GDM1 (cell line): ENCODE results near the gene KCNF1.

Experiments used
- DNase-seq: peaks from one replicate; lab custom pipeline; 2025; lab: John Stamatoyannopoulos, UW

Gene KCNF1

GRCh38 chr2:10911291-10912075 lies at the start of gene KCNF1:
Gene KCNF1 (plus strand): TSS chr2:10911934. CDS start chr2:10912427, 493 bp downstream.
- DNase-seq, result no peak

GRCh38 chr2:10862330-10862729 lies 49.4 kb upstream of the KCNF1 start:
- no peak for DNase-seq

GRCh38 chr2:10863047-10863446 lies 48.7 kb upstream of the KCNF1 start:
- DNase-seq, result no peak

DNA sequence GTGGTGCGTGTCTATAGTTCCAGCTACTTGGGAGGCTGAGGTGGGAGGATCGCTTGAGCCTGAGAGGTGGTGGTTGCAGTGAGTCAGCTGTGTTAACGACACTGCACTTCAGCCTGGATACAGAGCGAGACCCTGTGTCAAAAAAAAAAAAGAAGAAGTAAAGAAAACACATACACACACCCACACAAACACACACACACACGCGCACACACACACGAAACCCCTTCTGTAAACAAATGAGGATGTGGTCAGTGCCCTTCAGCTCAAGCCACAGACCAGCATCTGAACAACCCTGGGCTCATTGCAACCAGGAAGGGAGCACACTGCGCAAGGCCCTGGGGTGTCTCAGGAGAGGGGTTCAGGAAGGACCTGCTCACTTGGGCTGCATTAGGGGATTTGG lies 47.9 kb upstream of the KCNF1 start:
- DNase-seq, result no peak

DNA sequence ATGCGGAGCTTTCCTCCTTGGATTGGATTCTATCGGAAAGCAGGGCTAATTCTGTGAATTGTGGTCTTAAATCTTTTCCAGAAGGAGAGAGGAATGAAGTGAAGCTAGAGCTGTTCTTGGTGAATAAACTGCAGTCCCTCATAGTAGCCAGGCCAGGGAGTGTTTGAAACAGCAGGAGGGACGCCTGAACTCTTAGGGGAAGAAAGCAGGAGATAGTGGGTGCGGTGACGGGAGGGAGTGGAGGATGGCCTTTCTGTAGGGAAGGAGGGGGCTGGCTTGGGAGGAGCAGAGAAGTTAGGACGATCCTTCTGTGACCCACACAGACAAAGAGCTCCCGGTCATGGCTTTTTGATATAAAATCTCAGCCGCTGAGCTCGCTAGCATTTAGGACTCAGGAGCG lies 47.5 kb upstream of the KCNF1 start:
- DNase-seq, result no peak

- DNase-seq, result no peak
These were observed 46.7 kb upstream of the KCNF1 start for GRCh38 chr2:10864861-10865636.

- no peak for DNase-seq
These were observed 45.9 kb upstream of the KCNF1 start for GRCh38 chr2:10865841-10866240.

GRCh38 chr2:10867692-10868420 lies 43.9 kb upstream of the KCNF1 start:
- no peak for DNase-seq

DNA sequence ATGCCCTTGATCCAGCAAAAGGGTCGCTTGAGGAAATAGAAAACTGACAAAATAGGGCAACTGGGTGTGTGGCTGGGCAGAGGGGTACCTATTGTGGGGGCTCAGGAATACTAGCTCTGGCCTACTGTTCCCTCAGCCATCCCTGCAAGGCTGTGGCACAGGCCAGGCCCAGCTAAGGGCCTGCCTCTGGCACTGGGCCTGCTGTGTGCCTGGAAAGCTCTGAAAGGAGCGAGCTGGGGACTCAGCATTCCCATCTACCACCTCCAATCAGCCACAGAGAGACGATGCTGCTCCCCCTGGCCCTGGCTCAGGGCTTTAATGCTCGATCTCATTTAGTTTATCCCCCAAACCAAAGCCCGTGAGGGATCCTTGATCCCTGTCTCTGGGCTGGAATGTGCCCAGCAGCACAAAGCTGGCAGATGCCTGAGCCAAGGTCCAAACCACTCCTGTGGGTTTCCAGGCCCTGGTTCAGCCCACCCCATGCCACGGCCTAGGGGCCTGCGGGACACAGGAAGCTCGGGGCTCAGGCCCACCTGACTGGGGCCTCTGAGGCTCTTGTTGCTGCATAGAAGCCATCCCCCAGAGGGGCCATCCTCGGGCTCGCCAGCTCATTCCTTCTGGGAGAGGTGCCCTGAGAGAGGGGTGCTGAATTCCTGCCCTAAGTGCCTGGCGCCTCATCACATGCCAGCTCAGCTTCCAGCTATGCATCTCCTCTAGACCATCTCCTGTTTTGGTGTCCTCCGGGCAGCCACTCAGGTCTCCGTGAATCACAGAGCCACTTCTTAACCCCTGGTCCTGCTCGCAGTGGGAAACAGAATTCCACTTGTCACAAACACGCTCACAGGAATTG lies 43.0 kb upstream of the KCNF1 start:
- DNase-seq, result no peak

DNA sequence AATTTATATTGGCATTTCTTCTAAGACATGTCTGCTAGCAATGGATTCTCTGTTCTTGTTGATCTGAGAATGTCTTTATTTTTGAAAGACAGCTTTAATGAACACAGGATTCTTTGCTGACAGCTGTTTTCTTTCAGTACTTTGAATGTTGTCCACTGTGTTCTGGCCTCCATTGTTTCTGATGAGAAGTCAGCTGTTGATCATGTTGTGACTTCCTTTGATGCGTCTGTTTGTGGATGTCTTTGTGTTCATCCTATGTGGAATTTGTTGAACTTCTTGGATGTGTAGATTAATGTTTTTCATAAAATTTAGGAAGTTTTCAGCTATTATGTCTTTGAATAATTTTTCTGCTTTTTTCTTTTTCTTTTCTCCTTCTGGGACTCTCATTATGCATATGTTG lies 39.8 kb upstream of the KCNF1 start:
- DNase-seq, result no peak

DNA sequence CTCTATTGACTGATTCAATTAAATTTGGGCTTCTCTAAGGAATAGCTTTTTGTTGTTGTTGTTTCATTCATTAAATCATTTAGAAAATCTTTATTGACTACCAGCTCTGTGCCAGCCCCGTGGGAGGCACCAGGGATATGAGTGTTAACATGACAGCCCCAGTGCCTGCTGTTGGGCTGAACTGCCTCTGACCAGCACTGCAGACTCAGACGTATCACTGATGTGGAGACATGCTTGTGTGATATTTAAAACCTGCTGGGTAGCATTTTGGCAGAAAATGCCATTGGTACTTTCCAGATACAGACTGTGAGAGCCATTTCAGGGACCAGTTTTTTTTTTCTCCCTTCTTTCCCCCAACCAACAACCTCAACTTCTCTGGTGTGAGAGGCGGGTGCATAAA lies 38.6 kb upstream of the KCNF1 start:
- DNase-seq, result no peak

DNA sequence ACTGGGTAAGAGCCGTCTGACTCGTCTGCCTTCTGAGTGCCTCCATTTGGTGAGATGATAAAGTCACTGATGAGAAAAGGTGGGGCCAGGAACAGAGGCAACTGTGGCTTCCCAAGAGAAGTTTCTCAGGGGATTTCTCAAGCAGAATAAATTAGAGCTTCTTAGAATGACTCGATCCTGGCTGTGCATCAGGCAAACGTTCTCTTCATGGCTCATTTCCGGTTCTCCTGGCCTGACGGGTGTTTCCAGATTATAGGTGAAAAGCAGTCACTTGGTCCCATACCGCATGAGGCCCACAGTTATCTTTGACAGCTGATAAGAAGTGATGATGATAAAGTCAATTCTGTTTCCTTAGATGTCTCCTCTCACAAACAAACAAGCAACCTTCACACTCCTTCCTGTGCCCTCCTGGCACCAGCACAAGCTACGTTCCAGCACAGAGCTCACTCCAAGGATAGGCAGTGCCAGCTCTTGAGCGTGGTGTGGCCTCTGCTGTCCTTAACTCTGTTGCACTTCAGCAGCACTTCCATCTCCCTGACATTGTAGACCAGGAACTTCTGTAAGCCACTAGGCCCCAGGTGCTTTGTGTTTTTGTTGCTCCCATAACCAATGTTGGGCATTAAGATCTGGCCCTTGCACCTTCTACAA lies 37.8 kb upstream of the KCNF1 start:
- no peak for DNase-seq

DNA sequence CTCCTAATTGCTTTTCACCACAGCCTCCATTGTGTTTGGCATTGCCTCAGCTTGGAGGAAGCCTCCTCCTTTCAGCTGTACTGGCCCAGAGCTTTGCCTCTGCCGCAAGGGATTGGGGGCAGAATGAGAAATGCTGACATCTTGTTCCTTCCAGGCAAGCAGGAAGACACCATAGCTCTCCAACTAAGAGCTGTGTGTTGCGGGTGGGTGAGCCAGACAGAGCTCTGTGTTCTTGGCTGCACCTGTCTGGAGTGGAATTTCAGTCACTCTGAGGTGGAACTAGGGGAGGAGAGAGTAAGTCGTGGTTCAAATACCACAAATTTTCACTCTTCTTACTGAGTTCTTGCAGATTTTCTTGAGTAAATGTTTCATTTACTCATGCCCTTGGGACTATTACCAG lies 36.6 kb upstream of the KCNF1 start:
- no peak for DNase-seq

DNA sequence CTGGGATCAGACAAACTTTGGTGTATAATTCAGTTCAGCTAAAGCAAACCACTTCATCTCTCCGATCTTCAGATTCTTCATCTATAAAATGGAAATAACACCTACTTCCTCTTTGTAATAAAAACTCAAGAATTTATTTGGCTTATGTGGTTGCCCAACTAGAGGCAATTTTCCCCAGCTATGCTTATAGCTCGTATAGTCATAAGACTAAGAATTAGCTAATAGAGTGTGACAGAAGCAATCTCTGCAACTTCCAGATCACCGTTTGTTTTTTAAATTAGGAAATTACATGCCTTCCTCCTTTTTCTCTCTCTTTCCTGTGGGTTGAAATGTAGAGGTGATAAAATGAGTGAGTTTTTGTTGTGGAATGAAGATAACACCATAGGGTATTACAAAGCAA lies 35.3 kb upstream of the KCNF1 start:
- DNase-seq, result no peak

DNA sequence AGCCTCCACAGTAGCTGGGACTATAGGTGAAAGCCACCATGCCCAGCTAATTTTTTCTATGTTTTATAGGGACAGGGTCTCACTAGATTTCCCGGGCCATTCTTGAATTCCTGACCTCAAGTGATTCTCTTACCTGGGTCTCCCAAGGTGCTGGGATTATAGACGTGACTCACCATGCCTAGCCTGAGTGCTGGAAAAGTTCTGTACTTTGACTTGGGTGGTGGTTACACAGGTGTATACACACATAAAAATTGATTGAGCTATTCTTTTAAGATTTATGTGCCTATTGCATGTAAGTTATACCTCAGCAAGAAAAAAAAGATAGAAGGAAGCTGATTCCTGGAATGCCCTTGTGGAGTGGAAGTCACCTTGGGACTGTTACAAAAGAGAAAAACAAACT lies 34.8 kb upstream of the KCNF1 start:
- DNase-seq, result no peak

DNA sequence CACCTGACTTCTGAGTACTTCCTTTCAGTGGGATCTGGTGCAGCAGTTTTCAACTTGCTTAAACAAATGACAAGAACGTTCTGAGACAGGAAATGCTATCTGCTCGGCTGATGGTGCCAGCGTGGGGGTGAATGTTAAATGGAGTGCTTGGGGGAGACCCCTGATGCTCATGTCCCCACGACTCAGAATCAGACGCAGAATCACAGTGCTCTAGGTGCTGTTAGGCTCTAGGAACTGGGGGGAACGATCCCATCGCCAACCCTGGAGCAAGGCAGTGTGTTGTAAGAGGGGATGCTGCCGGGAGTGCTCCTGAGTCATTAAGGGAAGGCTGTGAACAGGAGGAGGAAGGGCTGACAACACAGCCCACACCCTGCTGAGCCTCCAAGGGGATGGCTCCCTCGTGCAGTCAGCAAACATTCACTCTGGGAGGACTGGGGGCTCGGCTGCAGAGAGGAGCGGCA lies 34.1 kb upstream of the KCNF1 start:
- DNase-seq, result no peak

- DNase-seq, result no peak
These were observed 33.3 kb upstream of the KCNF1 start for GRCh38 chr2:10878268-10878915.

DNA sequence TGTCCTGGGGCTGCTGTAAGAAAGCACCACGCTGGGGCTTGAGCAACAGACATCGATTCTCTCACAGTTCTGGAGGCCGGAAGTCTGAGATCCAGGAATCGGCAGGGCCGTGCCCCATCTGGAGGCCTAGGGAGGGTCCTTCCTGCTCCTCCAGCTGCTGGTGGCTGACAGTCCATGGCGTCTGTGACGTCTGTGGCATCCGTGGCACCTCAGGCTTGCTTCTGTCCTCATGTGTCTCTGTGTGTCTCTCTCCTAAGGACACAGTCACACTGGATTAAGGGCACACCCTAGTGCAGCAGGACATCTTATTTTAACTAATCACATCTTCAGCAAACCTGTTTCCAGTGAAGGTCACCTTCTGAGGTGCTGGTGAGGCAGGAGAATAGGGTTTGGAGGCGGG lies 32.6 kb upstream of the KCNF1 start:
- DNase-seq, result no peak

DNA sequence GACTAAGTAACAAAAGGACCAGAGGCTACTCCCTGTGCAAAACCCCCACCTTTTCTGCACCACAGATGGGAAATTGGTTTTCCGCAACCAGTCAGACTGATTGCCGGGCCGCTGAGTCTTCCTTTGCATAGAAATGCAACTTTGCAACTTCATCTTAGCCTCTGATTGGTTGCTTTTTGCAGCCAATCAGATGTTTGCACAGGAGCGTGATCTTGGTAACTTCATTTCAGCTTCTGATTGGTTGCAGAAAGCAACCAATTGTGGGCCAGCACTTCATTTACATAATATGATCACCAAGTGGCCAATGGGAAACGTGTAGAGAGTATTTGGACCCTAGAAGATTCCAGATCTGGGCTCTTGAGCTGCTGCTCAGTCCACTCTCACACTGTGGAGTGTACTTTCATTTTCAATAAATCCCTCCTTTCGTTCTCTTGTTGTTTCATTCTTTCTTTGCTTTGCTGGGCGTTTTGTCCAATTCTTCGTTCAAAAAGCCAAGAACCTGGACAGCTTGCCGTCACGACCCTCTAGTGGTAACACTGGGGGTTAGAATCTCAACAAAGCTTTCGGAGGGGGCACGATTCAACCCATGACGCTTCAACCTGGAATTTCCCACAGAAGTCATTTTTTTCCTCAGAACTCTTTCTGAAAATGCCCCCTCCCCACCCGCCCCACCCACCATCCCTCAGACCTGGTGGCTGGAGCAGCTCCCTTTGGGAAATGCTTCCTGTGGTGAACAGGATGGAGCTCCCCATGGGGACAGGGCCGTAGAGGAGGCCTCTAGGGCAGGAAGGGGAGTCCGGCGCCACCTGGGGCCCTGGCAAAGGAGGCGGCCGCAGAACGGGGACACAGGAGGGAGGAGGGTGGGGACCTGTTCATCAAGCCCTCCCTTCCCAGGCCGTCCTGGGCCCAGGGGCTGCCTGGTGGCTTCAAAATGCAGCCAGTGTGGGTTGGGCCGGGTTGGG lies 31.8 kb upstream of the KCNF1 start:
- no peak for DNase-seq
